ENCODE measurements around the gene TNFRSF19. TPM values are rescaled to one million over a fixed set of nuclear protein-coding genes. Genes with fewer than 3 reads are reported as not detected.

TNFRSF19 gene
- total RNA-seq, 2 experiments from 2014 or later: not detected

GRCh38 chr13:23623394-23623793 is 53.2 kb downstream of the TNFRSF19 start:
- H3K27ac ChIP-seq (ENCODE audit: low read depth in 1 of 2, low read length in 2 of 2): no peak overlapping the region
- Mint-ChIP-seq H3K4me1 (ENCODE audit: low read depth) (no peaks in the 10 kb centered on the region), H3K36me3 (ENCODE audit: low read depth) (no peaks in the 10 kb centered on the region), H3K4me3 (no peak overlapping the region), H3K9me3 (peaks cover 2% of the 10 kb centered on the region), H3K27me3 (no peaks in the 10 kb centered on the region), H3K27ac (no peak overlapping the region)
- peaks cover 0 to 2% of the 10 kb centered on the region in 2 experiments for H3K27me3 ChIP-seq (ENCODE audit: control insufficient read depth in 1 of 2, insufficient read depth in 2 of 2, low read length in 2 of 2)
- no peak for TF ChIP-seq CTCF (IDR thresholded peaks at IDR 0.05)
- H3K4me3 ChIP-seq (ENCODE audit: low read length): no peak overlapping the region
- ChIA-PET CTCF (no interaction called here), POLR2A (no interaction called here)
- no peaks in the 10 kb centered on the region for H3K36me3 ChIP-seq (ENCODE audit: insufficient read depth, low read length)
- ATAC-seq (ENCODE audit: poor library complexity) (no peak), DNase-seq (no peak)
- H3K4me1 ChIP-seq (ENCODE audit: insufficient read depth, low read length): no peaks in the 10 kb centered on the region
- intact Hi-C loops (cut with DNase I, micrococcal nuclease): no loop called here
- H3K9me3 ChIP-seq (ENCODE audit: control insufficient read depth in 1 of 2, insufficient read depth in 1 of 2, low read length in 2 of 2): no peaks in the 10 kb centered on the region

GRCh38 chr13:23626700-23627099 is 56.5 kb downstream of the TNFRSF19 start:
- no peaks in the 10 kb centered on the region for H3K4me1 ChIP-seq (ENCODE audit: insufficient read depth, low read length)
- H3K4me3 ChIP-seq (ENCODE audit: low read length): no peak overlapping the region
- Mint-ChIP-seq H3K4me3 (no peak overlapping the region), H3K27ac (no peak overlapping the region), H3K27me3 (peaks cover 4% of the 10 kb centered on the region), H3K4me1 (ENCODE audit: low read depth) (no peaks in the 10 kb centered on the region), H3K9me3 (peaks cover 2% of the 10 kb centered on the region), H3K36me3 (ENCODE audit: low read depth) (no peaks in the 10 kb centered on the region)
- no peak for ATAC-seq (ENCODE audit: poor library complexity)
- no peaks in the 10 kb centered on the region for H3K36me3 ChIP-seq (ENCODE audit: insufficient read depth, low read length)
- no peak for TF ChIP-seq CTCF (IDR thresholded peaks at IDR 0.05)
- no peak for DNase-seq
- H3K27me3 ChIP-seq (ENCODE audit: control insufficient read depth in 1 of 2, insufficient read depth in 2 of 2, low read length in 2 of 2): peaks cover 0 to 2% of the 10 kb centered on the region in 2 experiments
- intact Hi-C loops (cut with DNase I, micrococcal nuclease): no loop called here
- ChIA-PET POLR2A (no interaction called here), CTCF (no interaction called here)
- H3K9me3 ChIP-seq (ENCODE audit: control insufficient read depth in 1 of 2, insufficient read depth in 1 of 2, low read length in 2 of 2): no peaks in the 10 kb centered on the region
- no peak overlapping the region for H3K27ac ChIP-seq (ENCODE audit: low read depth in 1 of 2, low read length in 2 of 2)

GRCh38 chr13:23627410-23627809 is 57.2 kb downstream of the TNFRSF19 start:
- H3K36me3 ChIP-seq (ENCODE audit: insufficient read depth, low read length): no peaks in the 10 kb centered on the region
- no peak overlapping the region for H3K4me3 ChIP-seq (ENCODE audit: low read length)
- DNase-seq (no peak), ATAC-seq (ENCODE audit: poor library complexity) (no peak)
- H3K9me3 ChIP-seq (ENCODE audit: control insufficient read depth in 1 of 2, insufficient read depth in 1 of 2, low read length in 2 of 2): no peaks in the 10 kb centered on the region
- Mint-ChIP-seq H3K4me3 (no peak overlapping the region), H3K9me3 (peaks cover 2% of the 10 kb centered on the region), H3K27ac (no peak overlapping the region), H3K27me3 (peaks cover 4% of the 10 kb centered on the region), H3K4me1 (ENCODE audit: low read depth) (no peaks in the 10 kb centered on the region), H3K36me3 (ENCODE audit: low read depth) (no peaks in the 10 kb centered on the region)
- H3K27ac ChIP-seq (ENCODE audit: low read depth in 1 of 2, low read length in 2 of 2): no peak overlapping the region
- intact Hi-C loops (cut with DNase I, micrococcal nuclease): no loop called here
- no peaks in the 10 kb centered on the region for H3K4me1 ChIP-seq (ENCODE audit: insufficient read depth, low read length)
- ChIA-PET POLR2A (no interaction called here), CTCF (no interaction called here)
- peaks cover 0 to 2% of the 10 kb centered on the region in 2 experiments for H3K27me3 ChIP-seq (ENCODE audit: control insufficient read depth in 1 of 2, insufficient read depth in 2 of 2, low read length in 2 of 2)
- TF ChIP-seq CTCF (IDR thresholded peaks at IDR 0.05): no peak
